Omental fat pad (tissue), 4 donors: ENCODE data around the gene CCL20. TPM values are rescaled to one million over a fixed set of nuclear protein-coding genes. Genes with fewer than 3 reads are reported as not detected.

ENCODE experiments used
- ATAC-seq: fragments of 150-250 bp; one replicate; pipeline ENCODE4 v1.9.1; 2016; ENCODE audit warnings: mild to moderate bottlenecking, moderate library complexity; ENCODE audit not compliant: low FRiP score
- DNase-seq: peaks from one replicate; pipeline ENCODE4 v3.0.0-alpha.2; 2019; ENCODE audit warnings: low spot score
- CTCF ChIP-seq, 3 donors: fragments of 450-650 bp; IDR thresholded peaks; one replicate each; pipeline ENCODE4 v1.5.1; 2016 to 2017; ENCODE audit warnings: antibody characterized with exemption in 3 of 3, mild to moderate bottlenecking in 3 of 3, moderate library complexity in 2 of 3
- total RNA-seq, 4 donors: library from RNA; depleted of rRNA; stranded (reverse); fragments of >200 nt; gene quantifications; one replicate each; pipeline ENCODE4 v1.1.0, GENCODE V29; 2016

Gene CCL20
- total RNA-seq = 10 to 100 TPM in 1 of 4 donors, 1 to 10 TPM in 1, not detected in 2; 3.4 to 19.2 TPM

- ATAC-seq = no peak
- TF ChIP-seq CTCF (IDR thresholded peaks at IDR 0.05) = no peak
Measured at GRCh38 chr2:227813562-227814353, at the start of gene CCL20. TSS of gene CCL20 (plus strand) at chr2:227813842. CDS start at chr2:227813912, 70 bp downstream.

GRCh38 chr2:227765788-227766372 is 47.8 kb upstream of the CCL20 start:
- ATAC-seq = peak; percentile 41
- no peak for DNase-seq

More at GRCh38 chr2:227813562-227814353, at the start of gene CCL20:
- no peak for DNase-seq

GRCh38 chr2:227766373-227766883 is 47.2 kb upstream of the CCL20 start:
- ATAC-seq (peak; percentile 96), DNase-seq (peak; percentile 67)
- peak in 2 of 3 donors; percentile 53 to 90 for TF ChIP-seq CTCF (IDR thresholded peaks at IDR 0.05)

More at GRCh38 chr2:227765788-227766372, 47.8 kb upstream of the CCL20 start:
- no peak for TF ChIP-seq CTCF (IDR thresholded peaks at IDR 0.05)

- DNase-seq = no peak
- ATAC-seq = no peak
- TF ChIP-seq CTCF (IDR thresholded peaks at IDR 0.05) = no peak
Measured at GRCh38 chr2:227767830-227768229, 45.8 kb upstream of the CCL20 start.

GRCh38 chr2:227772197-227772661 is 41.4 kb upstream of the CCL20 start:
- DNase-seq (no peak), ATAC-seq (no peak)
- no peak for TF ChIP-seq CTCF (IDR thresholded peaks at IDR 0.05)

- no peak for DNase-seq
- TF ChIP-seq CTCF (IDR thresholded peaks at IDR 0.05) = no peak
- no peak for ATAC-seq
Measured at GRCh38 chr2:227772932-227773331, 40.7 kb upstream of the CCL20 start.
